Effector memory CD8-positive, alpha-beta T cell (primary cell): ENCODE measurements around the gene SETDB2.
"Not testable (repeated sequence)": the region's sequence is repeated elsewhere in the genome, so short reads cannot be mapped to it uniquely, and the experiment has no call there.

Source experiments
- ATAC-seq: fragments of 150-1000 bp; cut with Tn5 transposase; replicated peaks from 2 replicates; pipeline ENCODE4 v1.10.0; 2021; ENCODE audit warnings: mild to moderate bottlenecking, moderate library complexity
- DNase-seq, 3 experiments: peaks; one replicate each; pipeline ENCODE4 v3.0.0; 2021
- H3K27ac Mint-ChIP-seq, 2 donors: one replicate each; pipeline ENCODE4 v1.8.0; 2022; ENCODE audit warnings: mild to moderate bottlenecking in 2 of 2, mixed read lengths in 2 of 2, moderate library complexity in 2 of 2
- H3K27me3 Mint-ChIP-seq, 2 donors: one replicate each; pipeline ENCODE4 v1.8.0; 2022; ENCODE audit warnings: mixed read lengths in 2 of 2
- H3K36me3 Mint-ChIP-seq: one replicate; pipeline ENCODE4 v1.8.0; 2022; ENCODE audit warnings: mild to moderate bottlenecking, moderate library complexity, mixed read lengths; ENCODE audit not compliant: insufficient read depth
- H3K4me1 Mint-ChIP-seq, 2 donors: one replicate each; pipeline ENCODE4 v1.8.0; 2022; ENCODE audit warnings: low read depth in 2 of 2, mixed read lengths in 2 of 2
- H3K4me3 Mint-ChIP-seq, 2 donors: one replicate each; pipeline ENCODE4 v1.8.0; 2022; ENCODE audit warnings: mild to moderate bottlenecking in 2 of 2, mixed read lengths in 2 of 2, moderate library complexity in 2 of 2
- H3K9me3 Mint-ChIP-seq, 2 donors: one replicate each; pipeline ENCODE4 v1.8.0; 2022; ENCODE audit warnings: mixed read lengths in 2 of 2

SETDB2 gene

DNA sequence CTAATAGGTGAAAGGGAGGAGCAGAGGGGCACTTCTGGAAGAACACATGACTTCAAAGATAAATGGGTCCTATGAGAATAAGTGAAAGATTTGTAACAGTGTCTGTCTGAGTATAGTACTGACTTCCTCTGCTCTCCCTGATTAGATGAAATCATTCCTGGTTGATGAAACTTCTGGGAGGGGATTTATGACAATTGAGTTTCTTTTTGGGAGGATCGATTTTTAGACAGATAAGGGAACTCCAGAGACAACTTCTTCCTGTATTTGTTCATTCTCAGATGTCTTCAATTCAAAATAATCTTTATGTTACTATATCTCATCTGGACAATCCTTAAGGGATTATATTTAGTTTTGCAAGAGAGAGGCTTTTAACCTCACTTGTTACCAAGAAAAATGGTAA lies 20.0 kb downstream of the SETDB2 start:
- DNase-seq, result no peak
- Mint-ChIP-seq H3K27me3 (no peaks in the 10 kb centered on the region), H3K36me3 (peaks cover 47% of the 10 kb centered on the region), H3K9me3 (no peaks in the 10 kb centered on the region), H3K27ac (no peak overlapping the region), H3K4me3 (no peak overlapping the region), H3K4me1 (no peaks in the 10 kb centered on the region)
- ATAC-seq, result no peak

DNA sequence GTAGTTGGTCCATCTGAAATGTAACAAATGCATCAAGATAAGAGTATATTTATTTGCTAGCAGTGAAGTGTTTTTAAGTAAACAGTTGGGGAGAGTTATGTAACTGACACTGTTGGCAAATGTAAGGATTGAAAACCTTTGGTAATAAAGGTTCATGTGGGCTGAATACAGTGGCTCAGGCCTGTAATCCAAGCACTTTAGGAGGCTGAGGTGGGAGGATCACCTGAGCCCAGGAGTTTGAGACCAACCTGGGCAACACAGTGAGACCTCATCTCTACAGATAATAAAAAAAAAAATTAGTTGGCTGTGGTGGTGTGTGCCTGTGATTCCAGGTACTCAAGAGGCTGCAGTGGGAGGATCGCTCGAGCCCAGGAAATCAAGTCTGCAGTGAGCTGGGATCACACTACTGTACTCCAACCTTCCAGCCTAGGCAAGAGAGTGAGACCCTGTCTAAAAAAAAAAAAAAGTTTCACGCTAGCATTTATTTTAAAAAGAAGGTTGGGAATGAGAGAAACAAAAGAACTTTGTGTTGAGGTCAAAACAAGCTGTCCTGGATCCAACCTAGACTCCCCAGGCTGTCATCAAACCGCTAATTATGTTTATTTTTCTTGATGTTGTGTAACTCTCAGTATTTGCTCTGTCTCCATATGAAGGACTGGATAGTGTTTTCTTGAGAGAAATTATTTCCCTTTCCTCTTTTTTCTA lies 20.7 kb downstream of the SETDB2 start:
- H3K27ac Mint-ChIP-seq, result no peak overlapping the region
- H3K36me3 Mint-ChIP-seq, result peaks cover 50% of the 10 kb centered on the region
- H3K4me1 Mint-ChIP-seq, result no peaks in the 10 kb centered on the region
- no peaks in the 10 kb centered on the region for H3K27me3 Mint-ChIP-seq
- no peaks in the 10 kb centered on the region for H3K9me3 Mint-ChIP-seq
- no peak overlapping the region for H3K4me3 Mint-ChIP-seq
- DNase-seq, result no peak
- no peak for ATAC-seq

DNA sequence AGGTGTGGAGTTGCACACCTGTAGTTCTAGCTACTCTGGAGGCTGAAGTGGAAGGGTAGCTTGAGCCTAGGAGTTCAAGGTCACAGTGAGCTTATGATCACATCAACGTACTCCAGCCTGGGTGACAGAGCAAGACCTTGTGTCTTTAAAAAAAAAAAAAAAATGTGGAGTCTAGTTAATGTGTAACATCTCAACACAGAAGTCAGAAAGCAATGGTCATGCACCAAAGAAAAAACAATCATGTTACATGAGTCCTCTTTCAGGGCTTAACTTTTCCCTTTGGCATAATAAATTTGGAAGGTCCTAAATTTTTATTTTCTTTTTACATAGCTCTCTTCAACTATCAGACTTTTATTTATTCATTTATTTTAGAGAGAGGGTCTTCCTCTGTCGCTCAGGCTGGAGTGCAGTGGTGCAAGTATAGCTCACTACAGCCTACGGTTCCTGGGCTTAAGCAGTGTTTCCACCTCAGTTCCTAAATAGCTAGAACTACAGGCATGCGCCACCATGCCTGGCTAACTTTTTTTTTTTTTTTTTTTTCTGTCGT lies 22.3 kb downstream of the SETDB2 start:
- Mint-ChIP-seq H3K27ac (no peak overlapping the region), H3K4me1 (no peaks in the 10 kb centered on the region), H3K4me3 (no peak overlapping the region), H3K27me3 (no peaks in the 10 kb centered on the region), H3K36me3 (peaks cover 66% of the 10 kb centered on the region), H3K9me3 (no peaks in the 10 kb centered on the region)
- ATAC-seq, result no peak
- no peak for DNase-seq

DNA sequence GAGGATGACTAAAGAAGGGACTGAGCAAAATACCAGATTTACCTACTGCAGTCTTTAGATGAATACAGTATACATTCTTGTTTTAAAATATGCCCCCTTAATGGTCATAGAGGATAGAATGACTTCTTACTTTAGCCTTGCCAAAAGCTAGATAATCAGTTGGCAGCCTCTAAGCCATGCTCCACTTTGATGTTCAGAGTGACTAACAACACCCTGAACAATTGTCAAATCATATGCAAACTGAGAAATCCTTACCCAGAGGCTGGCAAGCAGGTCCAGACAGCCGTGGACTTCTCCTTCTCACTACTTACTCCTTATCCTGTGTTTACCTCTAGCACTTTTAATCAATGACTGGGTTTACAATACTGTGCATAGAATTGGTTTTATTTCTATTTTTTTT lies 28.1 kb downstream of the SETDB2 start:
- no peak for ATAC-seq
- Mint-ChIP-seq H3K4me1 (no peaks in the 10 kb centered on the region), H3K4me3 (no peak overlapping the region), H3K27me3 (no peaks in the 10 kb centered on the region), H3K9me3 (no peaks in the 10 kb centered on the region), H3K27ac (no peak overlapping the region), H3K36me3 (peaks cover 79% of the 10 kb centered on the region)
- DNase-seq, result no peak

DNA sequence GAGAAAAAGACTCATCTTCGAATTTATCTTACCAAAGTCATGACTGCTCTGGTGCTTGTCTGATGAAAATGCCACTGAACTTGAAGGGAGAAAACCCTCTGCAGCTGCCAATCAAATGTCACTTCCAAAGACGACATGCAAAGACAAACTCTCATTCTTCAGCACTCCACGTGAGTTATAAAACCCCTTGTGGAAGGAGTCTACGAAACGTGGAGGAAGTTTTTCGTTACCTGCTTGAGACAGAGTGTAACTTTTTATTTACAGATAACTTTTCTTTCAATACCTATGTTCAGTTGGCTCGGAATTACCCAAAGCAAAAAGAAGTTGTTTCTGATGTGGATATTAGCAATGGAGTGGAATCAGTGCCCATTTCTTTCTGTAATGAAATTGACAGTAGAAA lies 32.5 kb downstream of the SETDB2 start:
- Mint-ChIP-seq H3K27ac (no peak overlapping the region), H3K36me3 (peaks cover 66% of the 10 kb centered on the region), H3K4me1 (no peaks in the 10 kb centered on the region), H3K4me3 (no peak overlapping the region), H3K9me3 (no peaks in the 10 kb centered on the region), H3K27me3 (no peaks in the 10 kb centered on the region)
- DNase-seq (no peak), ATAC-seq (no peak)

DNA sequence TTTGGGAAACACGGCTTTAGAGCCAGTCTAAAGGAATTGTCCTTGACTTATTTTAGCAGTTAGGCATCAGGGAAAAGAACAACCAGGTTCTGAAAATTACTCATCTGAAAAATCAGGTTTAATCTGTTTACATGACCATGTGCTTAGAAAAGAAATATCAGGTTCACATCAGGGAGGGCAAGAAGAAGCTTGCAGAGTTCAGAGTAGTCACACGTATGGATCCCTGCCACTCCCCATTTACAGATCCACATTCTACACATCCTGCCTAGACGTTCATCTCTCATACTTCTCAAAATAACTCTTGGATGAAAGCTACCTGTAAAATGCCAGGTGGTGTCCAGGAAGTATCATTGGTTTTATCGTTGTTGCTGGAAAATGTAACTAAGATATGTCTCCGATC lies 37.7 kb downstream of the SETDB2 start:
- no peak overlapping the region for H3K4me3 Mint-ChIP-seq
- DNase-seq (no peak), ATAC-seq (no peak)
- no peaks in the 10 kb centered on the region for H3K27me3 Mint-ChIP-seq
- peaks cover 50% of the 10 kb centered on the region for H3K36me3 Mint-ChIP-seq
- no peaks in the 10 kb centered on the region for H3K4me1 Mint-ChIP-seq
- no peaks in the 10 kb centered on the region for H3K9me3 Mint-ChIP-seq
- no peak overlapping the region for H3K27ac Mint-ChIP-seq

DNA sequence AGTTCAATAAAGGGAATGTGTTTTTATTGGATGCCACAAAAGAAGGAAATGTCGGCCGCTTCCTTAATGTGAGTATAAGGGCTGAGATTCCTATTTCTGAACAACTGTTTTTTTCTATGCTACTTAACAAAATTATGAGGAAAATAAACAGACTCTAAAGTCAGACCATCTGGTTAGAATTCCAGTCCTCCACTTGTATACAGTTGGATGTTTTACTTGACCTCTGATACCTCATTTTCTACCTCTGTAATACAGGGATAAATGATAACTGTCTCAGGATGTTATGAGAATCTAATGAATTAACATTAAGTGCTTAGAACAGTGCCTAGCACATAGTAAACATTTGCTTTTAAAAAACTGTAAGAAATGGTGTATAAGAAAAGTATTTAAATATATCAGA lies 44.5 kb downstream of the SETDB2 start:
- H3K27ac Mint-ChIP-seq, result no peak overlapping the region
- no peaks in the 10 kb centered on the region for H3K9me3 Mint-ChIP-seq
- no peak overlapping the region for H3K4me3 Mint-ChIP-seq
- ATAC-seq (no peak), DNase-seq (no peak)
- no peaks in the 10 kb centered on the region for H3K4me1 Mint-ChIP-seq
- no peaks in the 10 kb centered on the region for H3K27me3 Mint-ChIP-seq
- H3K36me3 Mint-ChIP-seq, result peaks cover 24% of the 10 kb centered on the region

DNA sequence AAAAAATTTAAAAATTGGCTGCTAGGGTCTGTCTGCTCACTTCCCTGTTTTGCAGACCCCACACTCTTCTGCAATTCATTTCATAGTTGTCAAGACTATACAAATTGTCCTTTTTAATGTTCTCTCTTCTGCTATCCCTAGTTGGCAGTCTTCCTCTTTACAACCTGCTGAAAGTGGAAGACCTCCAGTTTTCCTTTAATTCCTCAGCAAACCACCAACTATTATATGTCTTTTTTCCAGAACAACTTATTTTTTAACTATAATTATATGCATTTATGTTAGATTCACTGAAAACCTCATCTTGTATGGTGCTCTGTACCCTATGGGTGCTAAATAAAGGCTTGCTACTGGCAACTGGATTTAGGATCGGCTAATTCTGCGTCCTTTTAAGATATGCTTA lies 50.6 kb downstream of the SETDB2 start:
- no peak for DNase-seq
- Mint-ChIP-seq H3K36me3 (peaks cover 30% of the 10 kb centered on the region), H3K4me1 (peaks cover 30 to 35% of the 10 kb centered on the region in 2 donors), H3K27ac (peak overlapping the region; percentile 92 to 99), H3K9me3 (no peaks in the 10 kb centered on the region), H3K27me3 (no peaks in the 10 kb centered on the region), H3K4me3 (peak overlapping the region; percentile 97 to 98)
- no peak for ATAC-seq

DNA sequence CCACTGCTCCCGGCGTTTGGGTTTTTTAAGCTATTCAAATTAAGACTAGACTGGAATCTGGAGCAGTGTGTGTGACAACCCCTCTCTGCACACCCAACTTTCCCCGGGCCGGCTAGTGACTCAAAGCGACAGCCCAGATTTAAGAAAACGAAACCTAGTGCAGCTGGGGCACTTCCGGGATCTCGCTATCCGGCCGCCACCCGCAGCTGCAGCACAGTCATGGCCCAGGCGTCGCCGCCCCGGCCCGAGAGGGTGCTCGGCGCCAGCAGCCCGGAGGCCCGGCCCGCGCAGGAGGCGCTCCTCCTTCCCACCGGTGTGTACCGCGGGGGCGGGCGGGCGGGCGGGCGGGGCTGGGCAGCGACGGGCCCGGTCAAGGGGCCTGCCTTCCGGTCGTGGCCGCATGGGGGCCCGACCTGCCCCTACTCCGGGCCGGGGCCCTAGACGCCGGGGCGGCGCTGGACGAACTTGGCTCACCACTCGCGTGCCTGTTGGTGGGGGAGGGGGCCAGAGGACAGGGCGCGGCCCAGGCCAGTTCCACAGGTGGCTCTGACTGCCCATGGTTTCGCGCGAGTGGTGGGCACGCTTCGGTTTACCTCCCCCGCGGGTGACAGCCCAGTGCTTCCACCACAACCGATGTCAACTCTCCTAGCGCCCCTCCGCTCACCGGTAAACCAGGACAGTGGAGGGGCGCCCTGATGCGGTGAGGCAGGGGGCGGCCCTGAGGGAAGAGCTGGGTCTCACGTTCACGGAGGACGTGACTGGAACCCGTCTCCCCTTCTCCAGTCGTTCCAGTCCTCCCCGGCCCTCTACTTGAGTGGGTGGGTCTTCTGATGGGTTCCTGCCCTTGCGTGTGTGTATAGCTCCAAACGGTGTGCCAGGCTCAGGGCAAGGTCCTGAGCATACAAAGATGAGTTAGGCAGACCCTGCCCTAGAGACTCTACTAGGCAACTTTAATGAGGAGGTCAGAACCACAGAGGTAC lies 52.0 kb downstream of the SETDB2 start, which contains the start of gene PHF11:
TSS of gene PHF11 (plus strand) at position 171 of the 980 bp plus-strand sequence. CDS start at position 220, 49 bp downstream.
- H3K27me3 Mint-ChIP-seq, result no peaks in the 10 kb centered on the region
- peak within 1 kb of the TSS; percentile 92 to 99 for H3K27ac Mint-ChIP-seq
- H3K9me3 Mint-ChIP-seq, result no peaks in the 10 kb centered on the region
- ATAC-seq (peak; percentile 84), DNase-seq (peak; percentile 76 to 81 (median 79))
- peaks cover 38 to 45% of the 10 kb centered on the region in 2 donors for H3K4me1 Mint-ChIP-seq
- H3K4me3 Mint-ChIP-seq, result peak within 1 kb of the TSS; percentile 97 to 98
- peaks cover 33% of the 10 kb centered on the region for H3K36me3 Mint-ChIP-seq

DNA sequence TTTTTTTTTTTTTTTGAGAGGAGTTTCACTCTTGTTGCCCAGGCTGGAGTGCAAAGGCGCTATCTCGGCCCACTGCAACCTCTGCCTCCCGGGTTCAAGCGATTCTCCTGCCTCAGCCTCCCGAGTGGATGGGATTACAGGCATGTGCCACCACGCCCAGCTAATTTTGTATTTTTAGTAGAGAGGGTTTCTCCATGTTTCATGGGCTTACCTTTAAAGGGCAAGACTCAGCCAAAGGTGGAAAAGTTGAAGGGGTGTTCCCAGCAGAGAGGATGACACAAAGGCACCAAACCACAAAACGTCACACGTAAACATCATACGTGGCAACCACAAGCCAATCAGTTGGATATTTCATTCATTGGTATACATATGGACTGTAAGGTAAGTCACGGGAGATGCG lies 52.8 kb downstream of the SETDB2 start:
- H3K27ac Mint-ChIP-seq, result peak overlapping the region; percentile 92 to 99
- not testable (repeated sequence) for H3K9me3 Mint-ChIP-seq

DNA sequence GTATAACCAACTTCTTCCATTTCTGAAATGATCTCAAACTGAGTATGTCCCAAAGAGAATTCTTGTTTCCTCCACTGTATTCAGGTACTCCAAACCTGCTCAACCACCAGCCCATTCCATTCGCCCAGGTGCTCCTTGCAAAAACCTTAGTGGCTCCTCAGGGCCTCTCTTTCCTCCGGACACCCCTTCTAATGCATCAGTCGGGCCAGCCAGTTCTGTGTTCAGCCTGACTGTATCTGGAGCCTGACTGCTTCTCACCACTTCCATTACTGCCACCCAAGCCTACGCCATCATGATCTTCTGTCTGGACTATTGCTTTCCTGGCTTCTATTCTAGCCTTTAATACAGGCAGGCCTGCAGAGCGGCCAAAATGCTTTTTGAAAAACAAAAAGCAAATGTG lies 53.2 kb downstream of the SETDB2 start:
- Mint-ChIP-seq H3K36me3 (peaks cover 34% of the 10 kb centered on the region), H3K27me3 (no peaks in the 10 kb centered on the region), H3K27ac (peak overlapping the region; percentile 92 to 99), H3K4me3 (peak overlapping the region; percentile 97 to 98), H3K9me3 (no peaks in the 10 kb centered on the region), H3K4me1 (peaks cover 38 to 45% of the 10 kb centered on the region in 2 donors)
- no peak for DNase-seq
- no peak for ATAC-seq

More for the DNA sequence above, 52.8 kb downstream of the SETDB2 start:
- peak; percentile 31 for ATAC-seq
- Mint-ChIP-seq H3K36me3 (peaks cover 34% of the 10 kb centered on the region), H3K4me3 (peak overlapping the region; percentile 97 to 98), H3K4me1 (peaks cover 38 to 45% of the 10 kb centered on the region in 2 donors)
- not testable (repeated sequence) for H3K27me3 Mint-ChIP-seq
- peak; percentile 35 to 41 (median 41) for DNase-seq

DNA sequence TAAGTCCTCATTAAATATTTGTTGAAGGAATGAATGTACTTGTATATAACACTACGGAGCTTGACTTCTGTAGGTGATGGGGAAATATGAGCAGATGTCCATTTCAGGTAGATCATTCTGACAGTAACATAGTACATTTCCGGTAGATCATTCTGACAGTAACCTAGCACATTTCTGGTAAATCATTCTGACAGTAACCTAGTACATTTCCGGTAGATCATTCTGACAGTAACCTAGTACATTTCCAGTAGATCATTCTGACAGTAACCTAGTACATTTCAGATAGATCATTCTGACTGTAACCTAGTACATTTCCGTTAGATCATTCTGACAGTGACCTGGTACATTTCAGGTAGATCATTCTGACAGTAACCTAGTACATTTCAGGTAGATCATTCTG lies 54.1 kb downstream of the SETDB2 start:
- Mint-ChIP-seq H3K4me3 (peak overlapping the region; percentile 97 to 98), H3K27ac (peak overlapping the region; percentile 92 to 99), H3K27me3 (no peaks in the 10 kb centered on the region), H3K9me3 (no peaks in the 10 kb centered on the region), H3K36me3 (peaks cover 34% of the 10 kb centered on the region), H3K4me1 (peaks cover 40 to 52% of the 10 kb centered on the region in 2 donors)
- no peak for ATAC-seq
- DNase-seq, result no peak

DNA sequence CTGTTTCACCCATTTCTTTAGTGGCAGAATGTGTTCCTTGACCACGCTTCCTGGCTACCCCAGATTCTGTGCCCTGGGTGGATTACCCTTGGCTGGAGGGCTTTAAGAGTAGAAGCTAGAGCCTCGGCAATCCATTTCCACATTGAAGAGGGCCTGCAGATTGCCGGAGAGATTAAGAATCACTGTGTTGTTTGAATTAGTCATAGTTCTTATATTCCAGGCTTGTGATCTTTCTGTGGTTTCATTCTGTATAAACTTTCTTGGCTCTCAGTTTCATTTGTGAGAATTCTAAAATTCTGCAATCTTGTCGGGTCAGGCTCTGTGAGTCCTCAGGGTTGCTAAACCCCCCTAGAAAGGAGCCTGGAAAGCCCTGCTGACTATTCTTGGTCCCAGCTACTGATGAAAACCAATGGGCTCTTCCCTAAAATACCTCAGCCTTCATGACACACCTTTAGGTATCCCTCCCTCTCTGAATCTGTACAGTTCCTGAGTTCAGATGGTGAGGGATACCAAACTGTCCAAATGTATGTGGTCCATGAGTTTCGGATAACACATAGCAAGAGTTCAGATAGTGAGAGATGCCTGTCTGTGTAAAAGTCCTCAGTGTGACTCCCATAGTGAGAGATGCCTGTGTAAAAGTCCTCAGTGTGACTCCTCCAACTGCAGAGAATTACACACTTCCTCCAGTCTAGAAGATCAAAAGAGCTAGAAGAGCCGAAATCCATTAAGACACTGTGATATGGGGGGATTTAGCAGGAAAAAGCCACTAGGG lies 56.0 kb downstream of the SETDB2 start:
- DNase-seq (no peak), ATAC-seq (no peak)
- Mint-ChIP-seq H3K27me3 (no peaks in the 10 kb centered on the region), H3K27ac (peak overlapping the region; percentile 92 to 99), H3K9me3 (no peaks in the 10 kb centered on the region), H3K4me1 (peaks cover 40 to 55% of the 10 kb centered on the region in 2 donors), H3K36me3 (peaks cover 29% of the 10 kb centered on the region), H3K4me3 (peak overlapping the region; percentile 4 to 33)
